Peyer's patch (tissue), 4 donors: ENCODE measurements around the gene CAMK2D. TPM values are rescaled to one million over a fixed set of nuclear protein-coding genes. Genes with fewer than 3 reads are reported as not detected.

ENCODE experiments used
- DNase-seq, 3 donors: peaks; one replicate each; pipeline ENCODE4 v3.0.0-alpha.2; 2017 to 2019
- H3K27ac ChIP-seq, 4 donors: fragments of 200-600 bp; sonication (generic); one replicate each; pipeline ENCODE4 v1.5.1; 2016 to 2019
- H3K27me3 ChIP-seq, 2 donors: fragments of 200-600 bp; sonication (generic); one replicate each; pipeline ENCODE4 v1.5.1; 2019
- H3K36me3 ChIP-seq, 3 donors: fragments of 200-600 bp; sonication (generic); one replicate each; pipeline ENCODE4 v1.5.1; 2016 to 2019
- H3K4me1 ChIP-seq, 4 donors: fragments of 200-600 bp; sonication (generic); one replicate each; pipeline ENCODE4 v1.5.1; 2016 to 2019
- H3K4me3 ChIP-seq, 4 donors: fragments of 200-600 bp; sonication (generic); 1 replicate in 3 of 4; 2 replicates in 1 of 4; pipeline ENCODE4 v1.5.1; 2016 to 2019; ENCODE audit warnings: mild to moderate bottlenecking in 1 of 4
- H3K9me3 ChIP-seq, 4 donors: fragments of 200-600 bp; sonication (generic); one replicate each; pipeline ENCODE4 v1.5.1; 2016 to 2019; ENCODE audit warnings: mild to moderate bottlenecking in 1 of 4
- CTCF ChIP-seq, 6 experiments: fragments of 450-650 bp in 4 of 6; fragments of 200-600 bp in 2 of 6; sonication (generic) in 1 of 6; IDR thresholded peaks; one replicate each; pipeline ENCODE4 v1.5.1; 2017 to 2019; ENCODE audit warnings: antibody characterized with exemption in 6 of 6, mild to moderate bottlenecking in 3 of 6, moderate library complexity in 1 of 6
- POLR2A ChIP-seq, 2 donors: fragments of 450-650 bp; IDR thresholded peaks; one replicate each; pipeline ENCODE4 v1.5.1; 2017; ENCODE audit warnings: antibody characterized with exemption in 2 of 2, mild to moderate bottlenecking in 2 of 2, moderate library complexity in 2 of 2
- small RNA-seq, 2 donors: library from RNA; depleted of rRNA; stranded (forward); fragments of <200 nt; gene quantifications; one replicate each; pipeline ENCODE3, GENCODE V24; 2016
- total RNA-seq, 4 donors: library from RNA; depleted of rRNA; stranded (reverse); fragments of >200 nt; gene quantifications; one replicate each; pipeline ENCODE4 v1.1.0, GENCODE V29; 2016

Gene CAMK2D
- total RNA-seq, 4 donors from 2014 or later: 38.8 to 125 (median 63.5) TPM

GRCh38 chr4:113404841-113405240, 356.7 kb downstream of the CAMK2D start:
- no peak for DNase-seq
- Histone ChIP-seq H3K9me3 (no peaks in the 10 kb centered on the region), H3K4me3 (no peak overlapping the region), H3K36me3 (no peaks in the 10 kb centered on the region), H3K27ac (no peak overlapping the region), H3K4me1 (no peaks in the 10 kb centered on the region), H3K27me3 (no peaks in the 10 kb centered on the region)
- TF ChIP-seq POLR2A (IDR thresholded peaks at IDR 0.05) (no peak), CTCF (IDR thresholded peaks at IDR 0.05) (no peak)

GRCh38 chr4:113404167-113404571, 357.4 kb downstream of the CAMK2D start:
- Histone ChIP-seq H3K27me3 (no peaks in the 10 kb centered on the region), H3K4me3 (no peak overlapping the region), H3K4me1 (no peaks in the 10 kb centered on the region), H3K27ac (no peak overlapping the region), H3K36me3 (no peaks in the 10 kb centered on the region), H3K9me3 (no peaks in the 10 kb centered on the region)
- TF ChIP-seq POLR2A (IDR thresholded peaks at IDR 0.05) (no peak), CTCF (IDR thresholded peaks at IDR 0.05) (no peak)
- DNase-seq: no peak

Small RNA genes lying within 50 kb of the gene (small RNA-seq; reads per million reads assigned to genes)
- 0 reads per million in 2 donors for gene RN7SL184P
- 0 reads per million in 2 donors for gene RNU1-138P

Other genes starting within 250 kb of the CAMK2D start
- gene ARSJ, start 217.9 kb upstream of the CAMK2D start, total RNA-seq: 1 to 10 TPM; 1.0 to 3.3 (median 1.4) TPM